ENCODE data around the gene CCDC160.

- TF ChIP-seq EZH2 (IDR thresholded peaks at IDR 0.05; ENCODE audit: low read depth) = no peak
- TF ChIP-seq, protein P1, sequence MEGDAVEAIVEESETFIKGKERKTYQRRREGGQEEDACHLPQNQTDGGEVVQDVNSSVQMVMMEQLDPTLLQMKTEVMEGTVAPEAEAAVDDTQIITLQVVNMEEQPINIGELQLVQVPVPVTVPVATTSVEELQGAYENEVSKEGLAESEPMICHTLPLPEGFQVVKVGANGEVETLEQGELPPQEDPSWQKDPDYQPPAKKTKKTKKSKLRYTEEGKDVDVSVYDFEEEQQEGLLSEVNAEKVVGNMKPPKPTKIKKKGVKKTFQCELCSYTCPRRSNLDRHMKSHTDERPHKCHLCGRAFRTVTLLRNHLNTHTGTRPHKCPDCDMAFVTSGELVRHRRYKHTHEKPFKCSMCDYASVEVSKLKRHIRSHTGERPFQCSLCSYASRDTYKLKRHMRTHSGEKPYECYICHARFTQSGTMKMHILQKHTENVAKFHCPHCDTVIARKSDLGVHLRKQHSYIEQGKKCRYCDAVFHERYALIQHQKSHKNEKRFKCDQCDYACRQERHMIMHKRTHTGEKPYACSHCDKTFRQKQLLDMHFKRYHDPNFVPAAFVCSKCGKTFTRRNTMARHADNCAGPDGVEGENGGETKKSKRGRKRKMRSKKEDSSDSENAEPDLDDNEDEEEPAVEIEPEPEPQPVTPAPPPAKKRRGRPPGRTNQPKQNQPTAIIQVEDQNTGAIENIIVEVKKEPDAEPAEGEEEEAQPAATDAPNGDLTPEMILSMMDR (conservative IDR thresholded peaks at IDR 0.05) = no peak
These were observed 34.4 kb upstream of the CCDC160 start for GRCh38 chrX:134202561-134202960.
